Memory B cell (primary cell): ENCODE results near the gene SGK1.
"Not testable (repeated sequence)": the region's sequence is repeated elsewhere in the genome, so short reads cannot be mapped to it uniquely, and the experiment has no call there.

ENCODE experiments used
- ATAC-seq: fragments of 150-1000 bp; cut with Tn5 transposase; 2 replicates; pipeline ENCODE4 v1.10.0; 2021; ENCODE audit warnings: low read depth, mild to moderate bottlenecking, moderate library complexity
- DNase-seq, 2 donors: peaks; one replicate each; pipeline ENCODE4 v3.0.0; 2022; ENCODE audit warnings: low spot score in 2 of 2
- H3K27ac Mint-ChIP-seq: one replicate; pipeline ENCODE4 v1.8.0; 2022; ENCODE audit warnings: mild to moderate bottlenecking, moderate library complexity, mixed read lengths
- H3K27me3 Mint-ChIP-seq: one replicate; pipeline ENCODE4 v1.8.0; 2022; ENCODE audit warnings: mixed read lengths
- H3K36me3 Mint-ChIP-seq: one replicate; pipeline ENCODE4 v1.8.0; 2022; ENCODE audit warnings: mild to moderate bottlenecking, mixed read lengths
- H3K4me1 Mint-ChIP-seq: one replicate; pipeline ENCODE4 v1.8.0; 2022; ENCODE audit warnings: mixed read lengths
- H3K4me3 Mint-ChIP-seq: one replicate; pipeline ENCODE4 v1.8.0; 2022; ENCODE audit warnings: mild to moderate bottlenecking, moderate library complexity, mixed read lengths
- H3K9me3 Mint-ChIP-seq: one replicate; pipeline ENCODE4 v1.8.0; 2022; ENCODE audit warnings: mixed read lengths

The SGK1 gene

DNA sequence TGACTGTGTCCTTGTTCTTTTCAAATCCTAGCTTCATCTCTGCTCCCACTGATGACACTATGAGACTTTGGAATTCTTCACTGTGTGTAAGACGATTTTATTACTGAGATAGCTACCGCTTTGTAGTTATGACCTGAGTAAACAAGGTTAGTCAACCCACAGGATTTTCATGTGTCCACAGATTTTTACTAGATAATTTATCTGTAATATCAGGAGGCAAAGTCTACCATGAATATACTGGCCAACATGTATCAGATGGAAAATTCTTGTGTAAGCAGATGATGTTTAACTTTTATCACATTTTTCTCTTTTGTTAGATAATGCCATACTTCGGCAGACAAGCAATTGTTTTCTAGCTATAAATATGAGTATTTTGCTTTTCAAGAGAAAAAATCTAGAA, 119.8 kb downstream of the SGK1 start:
- Mint-ChIP-seq H3K4me1 (peaks cover 3% of the 10 kb centered on the region), H3K4me3 (no peak overlapping the region), H3K27ac (no peak overlapping the region), H3K36me3 (no peaks in the 10 kb centered on the region), H3K27me3 (no peaks in the 10 kb centered on the region), H3K9me3 (no peaks in the 10 kb centered on the region)
- DNase-seq = no peak
- no peak for ATAC-seq

DNA sequence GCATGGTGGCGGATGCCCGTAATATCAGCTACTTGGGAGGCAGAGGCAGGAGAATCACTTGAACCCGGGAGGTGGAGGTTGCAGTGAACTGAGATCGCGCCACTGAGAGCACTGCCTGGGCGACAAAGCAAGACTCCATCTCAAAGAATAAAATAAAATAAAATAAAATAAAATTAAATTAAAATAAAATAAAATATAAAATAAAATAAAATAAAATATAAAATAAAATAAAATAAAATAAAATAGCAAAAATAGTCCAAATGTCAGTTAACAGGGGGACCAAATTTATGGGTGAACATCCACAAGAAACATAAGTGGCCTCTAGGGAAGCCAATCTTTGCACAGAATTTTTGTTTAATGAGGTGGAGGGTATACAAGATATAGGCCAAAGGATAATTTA, 120.2 kb downstream of the SGK1 start:
- H3K27me3 Mint-ChIP-seq, H3K36me3 Mint-ChIP-seq, H3K4me3 Mint-ChIP-seq, DNase-seq, H3K4me1 Mint-ChIP-seq, H3K27ac Mint-ChIP-seq, H3K9me3 Mint-ChIP-seq, ATAC-seq: not testable (repeated sequence)

DNA sequence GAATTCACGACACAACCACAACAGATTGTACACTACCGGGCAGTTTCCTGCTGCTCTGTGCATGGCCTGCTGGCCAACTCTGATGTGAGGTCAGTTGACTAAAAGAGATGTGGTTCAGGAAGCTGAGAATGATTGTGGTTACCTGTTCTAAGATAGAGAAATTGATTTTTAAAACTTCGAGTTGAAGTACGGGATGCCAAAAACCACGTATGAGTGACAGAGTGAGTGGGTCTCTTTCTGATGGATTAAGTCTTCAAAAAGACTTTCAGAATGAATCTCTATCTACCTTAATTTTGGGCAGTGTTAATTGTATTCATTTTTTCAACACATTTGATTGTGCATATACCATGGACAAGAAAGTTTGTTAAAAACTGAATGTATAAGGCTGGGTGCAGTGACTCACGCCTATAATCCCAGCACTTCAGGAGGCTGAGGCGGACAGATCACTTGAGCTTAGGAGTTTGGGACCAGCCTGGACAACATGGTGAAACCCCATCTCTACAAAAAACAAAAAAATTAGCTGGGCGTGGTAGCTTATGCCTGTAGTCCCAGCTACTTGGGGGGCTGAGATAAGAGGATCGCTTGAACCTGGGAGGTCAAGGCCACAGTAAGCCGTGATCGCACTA, 121.2 kb downstream of the SGK1 start:
- no peaks in the 10 kb centered on the region for H3K9me3 Mint-ChIP-seq
- H3K27me3 Mint-ChIP-seq = no peaks in the 10 kb centered on the region
- DNase-seq (no peak), ATAC-seq (no peak)
- H3K27ac Mint-ChIP-seq = no peak overlapping the region
- no peak overlapping the region for H3K4me3 Mint-ChIP-seq
- no peaks in the 10 kb centered on the region for H3K36me3 Mint-ChIP-seq
- peaks cover 3% of the 10 kb centered on the region for H3K4me1 Mint-ChIP-seq

DNA sequence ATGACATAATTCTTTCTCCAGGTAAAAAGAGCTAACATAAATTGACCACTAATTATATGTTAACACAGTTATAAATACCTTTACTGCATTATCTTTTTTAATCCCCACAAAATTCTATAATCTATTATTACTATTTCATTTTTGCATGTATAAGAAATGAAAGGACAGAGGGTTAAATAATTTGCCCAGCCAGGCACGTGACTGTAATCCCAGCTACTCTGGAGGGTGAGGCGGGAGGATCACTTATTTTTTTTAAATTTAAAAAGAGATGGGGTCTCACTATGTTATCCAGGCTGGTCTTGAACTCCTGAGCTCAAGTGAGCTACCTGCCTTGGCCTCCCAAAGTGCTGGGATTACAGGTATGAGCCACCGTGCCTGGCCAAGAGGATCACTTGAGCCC, 121.9 kb downstream of the SGK1 start:
- no peak for ATAC-seq
- no peak overlapping the region for H3K27ac Mint-ChIP-seq
- DNase-seq = no peak
- H3K4me1 Mint-ChIP-seq = peaks cover 7% of the 10 kb centered on the region
- H3K36me3 Mint-ChIP-seq = no peaks in the 10 kb centered on the region
- no peak overlapping the region for H3K4me3 Mint-ChIP-seq
- H3K9me3 Mint-ChIP-seq = no peaks in the 10 kb centered on the region
- no peaks in the 10 kb centered on the region for H3K27me3 Mint-ChIP-seq

DNA sequence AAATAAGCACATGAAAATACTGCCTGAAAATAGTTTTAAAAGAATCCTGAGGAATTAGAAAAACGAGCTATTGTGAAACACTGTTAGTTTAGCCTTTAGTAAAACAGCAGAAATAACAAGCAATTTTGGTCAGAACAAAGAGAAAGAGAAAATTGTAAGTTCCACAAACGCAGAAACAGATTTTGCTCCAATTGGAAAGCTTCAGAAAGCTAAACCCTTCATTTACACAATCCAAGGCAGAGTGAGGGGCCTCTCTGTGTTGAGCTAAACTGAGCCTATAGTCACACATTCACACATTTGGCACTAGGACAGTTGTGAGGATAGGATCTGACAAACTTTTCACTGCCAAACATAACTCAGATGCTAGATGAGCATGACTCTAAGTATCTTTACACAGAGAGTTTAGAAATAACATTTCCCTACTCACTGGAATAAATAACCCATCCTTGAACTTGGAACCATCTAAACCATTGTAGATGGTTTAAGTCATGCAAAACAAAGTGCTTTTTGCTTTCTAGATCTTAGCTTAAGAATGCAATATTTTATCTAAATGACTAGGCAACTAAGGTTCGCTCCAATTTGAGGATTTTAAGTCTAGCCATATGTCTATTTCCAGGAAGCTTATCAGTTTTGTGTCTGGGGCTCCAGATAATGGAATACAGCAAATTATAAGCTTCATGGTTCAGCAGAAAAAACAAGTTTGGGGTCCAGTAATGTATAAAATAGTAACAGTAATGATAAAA, 122.6 kb downstream of the SGK1 start:
- DNase-seq (no peak), ATAC-seq (no peak)
- Mint-ChIP-seq H3K9me3 (no peaks in the 10 kb centered on the region), H3K36me3 (no peaks in the 10 kb centered on the region), H3K27ac (no peak overlapping the region), H3K27me3 (no peaks in the 10 kb centered on the region), H3K4me3 (no peak overlapping the region), H3K4me1 (peaks cover 8% of the 10 kb centered on the region)

DNA sequence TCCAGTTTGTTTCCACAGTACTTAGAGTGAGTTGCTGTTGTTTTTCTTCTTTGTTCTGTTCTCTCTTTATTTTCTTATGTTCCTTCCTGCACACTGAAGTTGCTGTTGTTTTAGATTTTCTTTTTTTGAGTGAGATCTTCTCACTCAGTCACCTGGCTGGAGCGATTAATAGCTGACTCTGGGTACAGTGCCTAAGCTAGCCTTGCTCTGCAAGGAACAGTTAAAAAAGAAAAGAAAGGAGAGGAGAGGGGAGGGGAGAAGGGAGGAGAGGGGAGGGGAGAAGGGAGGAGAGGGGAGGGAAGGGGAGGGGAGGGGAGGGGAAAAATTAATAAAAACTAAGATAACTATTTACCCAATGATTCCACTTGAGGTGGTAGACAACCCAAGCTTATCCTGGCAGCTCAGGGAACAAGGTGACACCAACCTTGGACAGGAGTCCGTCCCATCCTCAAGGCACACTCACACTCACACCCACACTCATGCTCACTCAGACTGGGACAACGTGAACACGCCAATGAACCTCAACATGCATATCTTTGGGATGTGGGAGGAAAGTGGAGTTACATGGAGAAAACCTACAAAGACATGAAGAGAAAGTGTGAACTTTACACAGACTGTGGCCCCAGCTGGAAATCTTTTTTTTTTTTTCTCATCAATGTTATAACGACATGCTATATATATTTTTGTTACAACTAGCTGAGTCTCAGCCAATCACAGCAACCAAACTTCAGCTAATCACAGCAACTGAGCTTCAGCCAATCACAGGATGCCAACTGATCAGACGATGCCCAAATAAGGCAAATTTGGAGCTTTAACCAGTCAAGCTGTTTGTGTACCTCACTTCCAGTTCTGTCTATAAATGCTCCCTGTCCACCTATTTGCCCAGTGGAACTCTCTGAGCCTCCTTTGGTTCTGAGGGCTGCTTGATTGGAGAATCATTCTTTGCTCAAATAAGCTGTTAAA, 124.1 kb downstream of the SGK1 start:
- H3K27me3 Mint-ChIP-seq = no peaks in the 10 kb centered on the region
- H3K4me3 Mint-ChIP-seq = no peak overlapping the region
- ATAC-seq (no peak), DNase-seq (no peak)
- H3K4me1 Mint-ChIP-seq = peaks cover 5% of the 10 kb centered on the region
- H3K36me3 Mint-ChIP-seq = no peaks in the 10 kb centered on the region
- no peak overlapping the region for H3K27ac Mint-ChIP-seq
- no peaks in the 10 kb centered on the region for H3K9me3 Mint-ChIP-seq

DNA sequence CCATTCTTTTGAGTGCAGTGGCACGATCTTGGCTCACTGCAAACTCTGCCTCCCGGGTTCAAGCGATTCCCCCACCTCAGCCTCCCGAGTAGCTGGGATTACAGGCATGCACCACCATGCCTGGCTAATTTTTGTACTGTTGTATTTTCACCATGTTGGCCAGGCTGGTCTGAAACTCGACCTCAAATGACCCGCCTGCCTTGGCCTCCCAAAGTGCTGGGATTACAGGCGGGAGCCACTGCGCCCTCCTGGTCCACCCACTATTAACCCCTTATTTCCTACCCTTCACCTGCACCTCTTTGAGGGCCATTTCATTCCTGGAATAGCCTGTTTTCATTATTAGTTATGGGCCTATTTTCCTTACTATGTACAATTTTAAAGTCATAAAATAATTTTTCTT, 125.3 kb downstream of the SGK1 start:
- H3K4me1 Mint-ChIP-seq, ATAC-seq, H3K4me3 Mint-ChIP-seq, H3K27me3 Mint-ChIP-seq, DNase-seq, H3K36me3 Mint-ChIP-seq, H3K9me3 Mint-ChIP-seq, H3K27ac Mint-ChIP-seq: not testable (repeated sequence)

DNA sequence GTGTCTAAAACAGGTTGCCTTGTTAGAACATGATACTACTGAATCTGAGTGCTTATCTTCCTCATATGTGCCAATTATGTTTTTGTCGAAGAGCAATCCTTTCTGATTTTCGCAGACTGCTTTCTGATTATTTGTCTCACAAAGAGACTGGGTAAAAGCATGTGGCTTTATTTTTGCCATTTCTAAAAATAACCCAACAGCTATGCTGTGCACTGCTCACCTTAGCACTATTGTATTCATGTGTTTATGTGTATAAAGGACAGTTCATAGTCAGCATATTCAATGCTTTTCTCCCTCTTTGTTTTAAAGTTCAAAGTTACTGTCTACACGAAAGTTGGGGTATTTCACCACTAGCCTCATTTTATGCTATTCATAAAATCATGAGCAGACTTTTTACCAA, 127.0 kb downstream of the SGK1 start:
- Mint-ChIP-seq H3K4me3 (no peak overlapping the region), H3K27ac (no peak overlapping the region), H3K36me3 (no peaks in the 10 kb centered on the region), H3K27me3 (no peaks in the 10 kb centered on the region), H3K9me3 (no peaks in the 10 kb centered on the region), H3K4me1 (peaks cover 5% of the 10 kb centered on the region)
- DNase-seq (no peak), ATAC-seq (no peak)

DNA sequence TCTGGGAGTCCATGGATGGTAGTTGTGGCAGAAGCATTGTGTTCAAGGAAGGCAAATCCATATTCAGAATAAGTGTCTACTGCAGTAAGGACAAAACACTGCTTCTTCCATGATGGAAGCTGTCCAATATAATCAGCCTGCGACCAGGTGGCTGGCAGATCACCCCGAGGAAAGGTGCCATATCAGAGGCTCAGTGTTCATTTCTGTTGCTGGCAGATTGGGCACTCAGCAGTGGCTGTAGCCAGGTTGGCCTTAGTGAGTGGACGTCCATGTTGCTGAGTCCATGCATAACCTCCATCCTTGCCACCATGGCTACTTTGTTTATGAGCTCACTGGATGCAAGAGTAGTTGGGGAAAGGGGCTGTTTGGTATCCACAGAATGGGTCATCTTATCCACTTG, 130.2 kb downstream of the SGK1 start:
- no peak overlapping the region for H3K4me3 Mint-ChIP-seq
- H3K9me3 Mint-ChIP-seq = no peaks in the 10 kb centered on the region
- no peaks in the 10 kb centered on the region for H3K27me3 Mint-ChIP-seq
- no peaks in the 10 kb centered on the region for H3K36me3 Mint-ChIP-seq
- no peak overlapping the region for H3K27ac Mint-ChIP-seq
- ATAC-seq (no peak), DNase-seq (no peak)
- peaks cover 5% of the 10 kb centered on the region for H3K4me1 Mint-ChIP-seq

DNA sequence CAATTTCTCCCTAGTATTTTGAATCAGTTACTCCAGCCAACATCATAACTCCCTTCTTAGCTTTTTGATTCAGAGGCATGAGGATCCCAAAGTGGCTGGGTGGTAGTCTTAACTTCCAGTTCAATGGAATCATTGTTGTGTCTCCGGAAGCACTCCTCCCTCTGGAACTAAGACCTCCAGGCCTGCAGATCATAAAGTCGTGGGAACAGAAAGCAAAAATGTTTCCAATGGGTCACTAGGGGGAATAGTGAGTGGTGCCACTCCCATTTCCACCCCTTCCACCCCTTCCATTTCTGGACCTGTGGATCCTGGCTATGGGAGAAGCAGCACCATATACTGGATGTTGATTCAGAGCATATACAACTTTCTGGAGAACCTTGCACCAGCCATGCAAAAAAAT, 130.8 kb downstream of the SGK1 start:
- Mint-ChIP-seq H3K4me3 (no peak overlapping the region), H3K9me3 (no peaks in the 10 kb centered on the region), H3K36me3 (no peaks in the 10 kb centered on the region), H3K27me3 (no peaks in the 10 kb centered on the region), H3K4me1 (peaks cover 5% of the 10 kb centered on the region), H3K27ac (no peak overlapping the region)
- DNase-seq = no peak
- ATAC-seq = no peak

DNA sequence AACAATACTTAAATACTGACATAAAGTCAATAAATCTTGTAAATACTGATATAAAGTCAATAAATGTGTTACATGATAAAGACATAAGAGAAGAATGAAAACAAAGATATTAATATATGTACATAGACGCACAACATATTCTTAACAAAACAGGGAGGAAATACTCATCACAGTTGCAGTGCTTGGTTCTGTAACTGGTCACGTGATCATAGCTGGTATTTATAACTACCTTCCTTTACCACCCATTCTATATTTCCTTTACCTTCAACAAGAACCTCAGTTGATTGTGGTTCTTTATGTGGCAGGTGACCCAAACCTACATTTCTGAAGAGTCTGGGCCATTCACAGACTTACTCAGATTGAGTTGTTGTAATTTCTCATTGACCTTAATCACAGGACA, 131.6 kb downstream of the SGK1 start:
- no peak for DNase-seq
- no peaks in the 10 kb centered on the region for H3K9me3 Mint-ChIP-seq
- peaks cover 5% of the 10 kb centered on the region for H3K4me1 Mint-ChIP-seq
- H3K27ac Mint-ChIP-seq = no peak overlapping the region
- no peaks in the 10 kb centered on the region for H3K27me3 Mint-ChIP-seq
- no peak for ATAC-seq
- H3K4me3 Mint-ChIP-seq = no peak overlapping the region
- H3K36me3 Mint-ChIP-seq = no peaks in the 10 kb centered on the region

DNA sequence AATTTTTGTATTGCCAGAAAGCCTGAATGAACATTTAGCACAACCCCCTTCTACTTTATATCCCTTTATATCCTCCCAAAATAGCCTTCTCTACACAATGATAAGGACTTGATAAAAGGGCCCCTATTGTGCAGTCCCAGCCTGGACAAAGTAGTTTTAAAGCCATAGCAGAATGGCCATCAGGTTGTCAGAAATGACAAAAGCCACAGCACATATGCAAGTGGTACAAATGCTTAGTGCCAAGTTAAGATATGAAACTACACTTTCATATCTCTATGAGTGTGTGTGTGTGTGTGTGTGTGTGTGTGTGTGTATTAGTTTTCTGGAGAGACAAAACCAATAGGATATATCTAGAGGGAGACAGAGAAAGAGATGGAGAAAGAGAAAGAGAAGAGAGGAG, 132.6 kb downstream of the SGK1 start:
- Mint-ChIP-seq H3K36me3 (no peaks in the 10 kb centered on the region), H3K4me1 (no peaks in the 10 kb centered on the region), H3K27me3 (no peaks in the 10 kb centered on the region), H3K4me3 (no peak overlapping the region), H3K27ac (peak overlapping the region; percentile 9), H3K9me3 (no peaks in the 10 kb centered on the region)
- no peak for DNase-seq
- ATAC-seq = no peak

DNA sequence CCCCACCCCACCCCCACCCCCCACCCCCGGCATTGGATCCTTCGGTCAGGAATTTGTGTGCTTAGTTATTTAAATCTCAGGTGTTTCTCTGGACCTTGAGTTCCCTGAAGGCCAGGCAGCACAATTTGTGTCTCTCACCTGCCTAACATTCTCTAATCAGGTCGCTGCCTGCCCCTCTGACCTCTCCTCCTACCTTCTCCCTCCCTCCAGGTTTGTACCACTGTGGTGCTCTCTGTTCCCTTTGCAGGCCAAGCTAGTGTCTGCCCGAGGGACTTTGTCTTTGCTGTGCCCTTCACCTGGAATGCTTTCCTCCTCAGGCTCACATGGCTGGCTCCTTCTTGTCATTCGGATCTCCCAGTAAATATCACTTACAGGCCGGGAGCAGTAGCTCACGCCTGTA, 134.1 kb downstream of the SGK1 start:
- H3K27ac Mint-ChIP-seq = no peak overlapping the region
- DNase-seq (no peak), ATAC-seq (no peak)
- H3K9me3 Mint-ChIP-seq = no peaks in the 10 kb centered on the region
- no peak overlapping the region for H3K4me3 Mint-ChIP-seq
- no peaks in the 10 kb centered on the region for H3K36me3 Mint-ChIP-seq
- H3K4me1 Mint-ChIP-seq = no peaks in the 10 kb centered on the region
- no peaks in the 10 kb centered on the region for H3K27me3 Mint-ChIP-seq

DNA sequence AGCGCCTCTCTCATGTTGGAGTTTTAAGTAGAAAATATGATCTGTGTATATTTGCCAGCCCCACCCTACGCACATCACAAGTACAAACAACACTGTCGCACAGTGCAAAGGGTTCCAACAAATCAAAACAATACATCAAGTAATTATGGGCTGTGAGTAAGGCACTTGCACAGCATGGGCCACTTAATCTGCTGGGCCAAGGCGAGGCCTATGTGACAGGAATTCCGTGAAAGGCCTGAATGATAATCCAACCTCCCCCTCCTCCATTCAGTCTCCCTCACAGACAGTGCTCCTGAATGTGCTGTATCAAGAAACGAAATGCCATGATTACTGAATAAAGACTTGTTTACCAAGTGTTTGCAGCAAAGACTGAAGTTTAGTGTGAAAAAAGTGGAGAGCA, 135.4 kb downstream of the SGK1 start:
- ATAC-seq (no peak), DNase-seq (no peak)
- no peak overlapping the region for H3K27ac Mint-ChIP-seq
- H3K4me1 Mint-ChIP-seq = peaks cover 10% of the 10 kb centered on the region
- H3K4me3 Mint-ChIP-seq = no peak overlapping the region
- H3K9me3 Mint-ChIP-seq = no peaks in the 10 kb centered on the region
- no peaks in the 10 kb centered on the region for H3K36me3 Mint-ChIP-seq
- H3K27me3 Mint-ChIP-seq = no peaks in the 10 kb centered on the region
